ENCODE measurements around the gene MYF6. TPM values are rescaled to one million over a fixed set of nuclear protein-coding genes. Genes with fewer than 3 reads are reported as not detected.

Gene MYF6
- total and polyA plus RNA-seq, 9 of the 15 experiments (the other 6 are each of a cell fraction or from before 2014, with no cell fraction given), result not detected

- TF ChIP-seq HMG20A (CRISPR knock-in tag; conservative IDR thresholded peaks at IDR 0.05) (no peak), ZNF239 (CRISPR knock-in tag; IDR thresholded peaks at IDR 0.05) (no peak), EP400 (IDR thresholded peaks at IDR 0.05) (no peak)
- TF ChIP-seq, protein P1, sequence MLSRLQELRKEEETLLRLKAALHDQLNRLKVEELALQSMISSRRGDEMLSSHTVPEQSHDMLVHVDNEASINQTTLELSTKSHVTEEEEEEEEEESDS (CRISPR knock-in tag; IDR thresholded peaks at IDR 0.05), result no peak
These were observed 13.9 kb downstream of the MYF6 start (continued) for GRCh38 chr12:80721326-80721725.

DNA sequence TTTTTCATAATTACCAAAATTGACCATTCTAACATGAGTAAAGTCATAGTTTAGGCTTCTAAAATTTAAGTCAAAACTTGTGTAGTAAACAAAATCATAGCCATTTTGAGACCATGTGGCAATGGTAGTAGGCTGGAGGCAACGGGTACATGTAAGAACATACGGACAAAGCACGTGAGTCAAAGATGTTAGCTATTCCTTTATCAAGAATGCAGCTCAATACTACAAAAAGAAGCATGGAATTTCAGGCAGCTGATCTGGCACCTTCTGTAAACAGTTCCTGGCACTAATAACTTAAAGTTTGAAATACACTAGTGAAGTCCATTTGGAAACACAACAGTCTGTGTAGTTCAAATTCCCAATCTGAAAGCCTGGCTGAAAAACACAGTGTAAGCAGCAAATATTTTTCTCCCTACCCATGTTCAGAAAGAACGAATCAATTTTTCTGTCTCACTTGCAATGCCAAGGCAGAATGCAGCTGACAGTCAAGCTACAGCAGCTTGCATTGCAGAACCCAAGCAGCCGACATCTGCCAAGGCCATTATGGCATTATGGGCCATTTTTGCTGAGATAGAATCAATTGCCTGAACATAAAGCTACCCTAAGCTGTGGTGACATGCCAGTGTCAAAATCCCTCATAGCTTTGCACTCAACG, 38.5 kb downstream of the MYF6 start:
- DNase-seq (ENCODE audit: extremely low read depth in 1 of 4, low spot score in 3 of 4) (no peak), ATAC-seq (no peak), FAIRE-seq (no peak)
- Histone ChIP-seq H3K4me2 (ENCODE audit: insufficient read depth, low read length) (no peak overlapping the region), H2AFZ (ENCODE audit: low read depth, low read length) (no peak overlapping the region), H3K9me3 (replicated peaks; ENCODE audit: control insufficient read depth, insufficient read depth, low read depth, low read length) (no peaks in the 10 kb centered on the region), H3K27ac (ENCODE audit: extremely low read depth, low read depth, low read length) (no peak overlapping the region), H3K4me1 (replicated peaks in 1 of 2; ENCODE audit: control insufficient read depth in 2 of 2, insufficient read depth in 2 of 2, low read length in 2 of 2) (no peaks in the 10 kb centered on the region), H3K9ac (ENCODE audit: insufficient read depth in 1 of 2, low read depth in 2 of 2, low read length in 2 of 2) (no peak overlapping the region), H4K20me1 (replicated peaks; ENCODE audit: control insufficient read depth, insufficient read depth, low read length) (no peaks in the 10 kb centered on the region), H3K36me3 (ENCODE audit: control insufficient read depth, insufficient read depth, low read length) (no peaks in the 10 kb centered on the region), H3K4me3 (no peak overlapping the region), H3K9me1 (ENCODE audit: control insufficient read depth, insufficient read depth, low read length) (no peaks in the 10 kb centered on the region), H3K79me2 (ENCODE audit: control insufficient read depth, insufficient read depth, low read length) (no peaks in the 10 kb centered on the region), H3K27me3 (ENCODE audit: control insufficient read depth in 2 of 2, insufficient read depth in 2 of 2, low read length in 2 of 2) (no peaks in the 10 kb centered on the region)
- no TSS peak for BruUV-seq (replicated peaks)
- WGBS (ENCODE audit: insufficient coverage, low coverage, missing lambda C conversion rate), result 1% methylated on average over 6 of the region's 6 CpGs
- in situ Hi-C loops (cut with MboI), result no loop called here
- CTCF ChIA-PET (ENCODE audit: low intra/inter-chr PET ratio), result no interaction called here
- POLR2A ChIA-PET, result no interaction called here
- intact Hi-C loops (cut with micrococcal nuclease), result no loop called here
- TF ChIP-seq RBM34 (IDR thresholded peaks at IDR 0.05; ENCODE audit: borderline replicate concordance, insufficient read depth, low read length) (no peak), SAFB2 (IDR thresholded peaks at IDR 0.05; ENCODE audit: borderline replicate concordance, low read depth, low read length, severe bottlenecking) (no peak), ZNF436 (CRISPR knock-in tag; IDR thresholded peaks at IDR 0.05) (no peak), RAD21 (CRISPR knock-in tag; conservative IDR thresholded peaks at IDR 0.05 in 1 of 2, IDR thresholded peaks at IDR 0.05 in 1 of 2) (no peak), TEAD4 (IDR thresholded peaks at IDR 0.05; ENCODE audit: low read length) (no peak), TEAD4 (CRISPR knock-in tag; IDR thresholded peaks at IDR 0.05; ENCODE audit: borderline replicate concordance) (no peak), MBD2 (IDR thresholded peaks at IDR 0.05; ENCODE audit: borderline replicate concordance, low read depth) (no peak), CHCHD3 (CRISPR knock-in tag; IDR thresholded peaks at IDR 0.05) (no peak), ARID2 (IDR thresholded peaks at IDR 0.05) (no peak), CHD1 (IDR thresholded peaks at IDR 0.05; ENCODE audit: low read length) (no peak), CREB1 (IDR thresholded peaks at IDR 0.05) (no peak), CREB1 (CRISPR knock-in tag; IDR thresholded peaks at IDR 0.05) (no peak)
- TF ChIP-seq, protein P2, sequence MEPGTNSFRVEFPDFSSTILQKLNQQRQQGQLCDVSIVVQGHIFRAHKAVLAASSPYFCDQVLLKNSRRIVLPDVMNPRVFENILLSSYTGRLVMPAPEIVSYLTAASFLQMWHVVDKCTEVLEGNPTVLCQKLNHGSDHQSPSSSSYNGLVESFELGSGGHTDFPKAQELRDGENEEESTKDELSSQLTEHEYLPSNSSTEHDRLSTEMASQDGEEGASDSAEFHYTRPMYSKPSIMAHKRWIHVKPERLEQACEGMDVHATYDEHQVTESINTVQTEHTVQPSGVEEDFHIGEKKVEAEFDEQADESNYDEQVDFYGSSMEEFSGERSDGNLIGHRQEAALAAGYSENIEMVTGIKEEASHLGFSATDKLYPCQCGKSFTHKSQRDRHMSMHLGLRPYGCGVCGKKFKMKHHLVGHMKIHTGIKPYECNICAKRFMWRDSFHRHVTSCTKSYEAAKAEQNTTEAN (CRISPR knock-in tag; IDR thresholded peaks at IDR 0.05), result no peak
